ENCODE results near the gene CHD2. TPM values are rescaled to one million over a fixed set of nuclear protein-coding genes. Genes with fewer than 3 reads are reported as not detected.

Gene CHD2
- total RNA-seq, 1 experiment from 2014 or later: 101 TPM

GRCh38 chr15:92899948-92900730, at the start of gene CHD2 (continued):
- TF ChIP-seq ATF2 (CRISPR knock-in tag; IDR thresholded peaks at IDR 0.05; ENCODE audit: borderline replicate concordance, low read depth) (no peak), CREM (CRISPR knock-in tag; IDR thresholded peaks at IDR 0.05) (no peak), ZNF416 (CRISPR knock-in tag; IDR thresholded peaks at IDR 0.05) (peak; percentile 81; the same call in 1 of the 2 replicates), JAZF1 (CRISPR knock-in tag; IDR thresholded peaks at IDR 0.05) (no peak), ERG (CRISPR knock-in tag; IDR thresholded peaks at IDR 0.05) (0 out of 2 replicates have a peak, but pooled peaks have one; percentile 6), JUN (CRISPR knock-in tag; IDR thresholded peaks at IDR 0.05) (no peak), NFYB (CRISPR knock-in tag; conservative IDR thresholded peaks at IDR 0.05; ENCODE audit: low read depth) (no peak), MYBL2 (CRISPR knock-in tag; IDR thresholded peaks at IDR 0.05) (0 out of 2 replicates have a peak, but pooled peaks have one; percentile 30), ZSCAN18 (CRISPR knock-in tag; IDR thresholded peaks at IDR 0.05) (no peak), ATF6 (CRISPR knock-in tag; IDR thresholded peaks at IDR 0.05) (no peak), CBFB (CRISPR knock-in tag; IDR thresholded peaks at IDR 0.05; ENCODE audit: low read depth) (no peak), ZNF219 (CRISPR knock-in tag; IDR thresholded peaks at IDR 0.05; ENCODE audit: borderline replicate concordance) (no peak), ESRRA (CRISPR knock-in tag; IDR thresholded peaks at IDR 0.05; ENCODE audit: borderline replicate concordance) (no peak), PREB (CRISPR knock-in tag; IDR thresholded peaks at IDR 0.05; ENCODE audit: borderline replicate concordance) (no peak), ZNF263 (CRISPR knock-in tag; IDR thresholded peaks at IDR 0.05; ENCODE audit: low read depth) (no peak), OVOL2 (CRISPR knock-in tag; IDR thresholded peaks at IDR 0.05; ENCODE audit: borderline replicate concordance) (no peak), ZNF423 (CRISPR knock-in tag; IDR thresholded peaks at IDR 0.05) (peak; percentile 5; the same call in 1 of the 2 replicates), ETV6 (CRISPR knock-in tag; IDR thresholded peaks at IDR 0.05) (no peak), TEAD4 (CRISPR knock-in tag; IDR thresholded peaks at IDR 0.05) (no peak), ZNF281 (CRISPR knock-in tag; IDR thresholded peaks at IDR 0.05) (no peak), GTF2I (CRISPR knock-in tag; conservative IDR thresholded peaks at IDR 0.05) (no peak), TCF7 (CRISPR knock-in tag; IDR thresholded peaks at IDR 0.05; ENCODE audit: low read depth) (no peak), EMX1 (CRISPR knock-in tag; IDR thresholded peaks at IDR 0.05) (no peak), GABPB1 (CRISPR knock-in tag; IDR thresholded peaks at IDR 0.05) (0 out of 2 replicates have a peak, but pooled peaks have one; percentile 53), RORB (CRISPR knock-in tag; IDR thresholded peaks at IDR 0.05) (no peak), CTCF (IDR thresholded peaks at IDR 0.05) (no peak)

All from WTC11 (cell line).